Activated CD4-positive, alpha-beta T cell treated with anti-CD3 and anti-CD28 coated beads, Interleukin-2, Interleukin-6, amounts not matched to agents 100 ng/mL and 50 ng/mL, durations not matched to agents 16 hours and 8 hours (primary cell): ENCODE data around the gene FKBP3.
"Not testable (repeated sequence)": the region's sequence is repeated elsewhere in the genome, so short reads cannot be mapped to it uniquely, and the experiment has no call there.

Experiments used
- DNase-seq: peaks from one replicate; pipeline ENCODE4 v3.0.0-alpha.2; 2020

Gene FKBP3

GRCh38 chr14:45134051-45134958, at the start of gene FKBP3:
TSS of gene FKBP3 (minus strand) at chr14:45134481. CDS start at chr14:45134456, 25 bp downstream.
- peak; percentile 98 for DNase-seq

- no peak for DNase-seq
Measured at GRCh38 chr14:45181806-45182205, 47.5 kb upstream of the FKBP3 start.

DNA sequence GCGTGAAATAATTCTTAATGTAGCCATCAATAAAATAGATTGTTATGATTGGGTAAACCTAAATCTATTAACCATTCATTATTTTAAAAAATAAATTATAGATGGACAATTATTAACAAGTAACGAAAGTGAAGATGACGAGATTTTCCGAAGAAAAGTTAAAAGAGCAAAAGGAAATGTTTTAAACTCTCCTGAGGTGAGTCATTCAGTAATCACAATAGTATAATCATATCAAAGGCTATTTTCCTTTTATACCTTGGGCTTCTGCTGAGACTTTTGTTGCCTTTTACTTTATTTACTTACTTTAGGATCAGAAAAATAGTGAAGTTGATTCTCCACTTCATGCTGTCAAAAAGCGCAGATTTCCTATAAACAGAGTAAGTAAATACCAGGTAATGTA, 47.0 kb upstream of the FKBP3 start:
- no peak for DNase-seq

DNA sequence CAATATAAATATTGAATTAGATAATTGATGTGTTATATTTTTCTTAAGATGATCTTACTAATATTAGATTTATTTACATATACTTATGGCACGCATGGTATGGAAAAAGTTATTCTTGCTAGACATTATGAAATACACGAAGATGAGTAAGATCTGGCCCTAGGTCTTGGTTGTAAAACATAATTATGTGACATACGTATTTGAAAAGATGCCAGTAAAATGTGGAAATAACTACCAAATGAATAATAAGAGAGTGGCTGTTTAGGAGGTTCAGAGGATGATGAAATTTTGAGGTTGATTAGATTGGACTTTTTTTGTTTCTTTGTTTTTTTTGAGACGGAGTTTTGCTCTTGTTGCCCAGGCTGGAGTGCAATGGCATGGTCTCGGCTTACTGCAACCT, 42.8 kb upstream of the FKBP3 start:
- DNase-seq = no peak

DNA sequence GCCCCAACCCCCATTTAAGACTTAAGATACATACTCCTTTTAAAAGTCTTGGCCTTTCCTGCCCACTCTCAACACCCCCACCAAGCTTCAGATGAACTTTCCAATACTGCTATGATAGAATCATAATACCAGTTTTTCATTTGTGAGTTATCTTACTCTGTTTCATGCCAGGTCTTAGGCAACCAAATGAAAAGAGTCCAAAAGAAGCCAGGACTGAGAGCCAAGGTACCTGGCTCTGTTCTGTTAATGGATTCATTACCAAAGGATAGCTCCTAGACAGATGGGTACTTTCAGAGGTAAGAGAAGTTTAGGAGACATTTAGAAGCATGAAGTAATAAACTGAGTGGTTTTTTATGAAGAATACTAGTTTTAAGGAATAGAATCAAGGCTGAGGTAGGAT, 35.6 kb upstream of the FKBP3 start:
- no peak for DNase-seq

DNA sequence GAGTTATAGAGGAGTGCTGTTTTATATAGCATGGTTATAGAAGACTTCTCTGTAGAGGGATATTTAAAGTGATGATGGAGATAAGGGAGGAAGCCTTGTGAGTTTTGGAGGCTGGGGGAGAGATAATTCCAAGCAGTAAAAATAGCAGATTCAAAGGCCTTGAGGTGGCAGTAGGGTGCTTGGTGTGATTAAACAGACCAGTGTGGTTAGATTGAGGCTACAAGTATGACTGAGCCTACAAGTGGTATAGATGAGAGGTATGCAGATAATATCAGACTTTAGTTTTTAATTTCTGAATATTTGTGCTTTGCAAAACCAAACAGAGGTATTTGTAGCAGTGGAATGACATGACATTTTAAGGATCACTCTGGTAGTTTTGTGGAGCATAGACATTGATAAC, 21.8 kb upstream of the FKBP3 start:
- DNase-seq = peak; percentile 62

GRCh38 chr14:45150386-45150890, 16.2 kb upstream of the FKBP3 start:
- no peak for DNase-seq

GRCh38 chr14:45149602-45150001, 15.3 kb upstream of the FKBP3 start:
- no peak for DNase-seq

GRCh38 chr14:45145214-45145613, 10.9 kb upstream of the FKBP3 start:
- no peak for DNase-seq

- no peak for DNase-seq
Measured at GRCh38 chr14:45144658-45145057, 10.4 kb upstream of the FKBP3 start.

GRCh38 chr14:45142083-45142482, 7.8 kb upstream of the FKBP3 start:
- not testable (repeated sequence) for DNase-seq

- no peak for DNase-seq
Measured at GRCh38 chr14:45140661-45141187, 6.4 kb upstream of the FKBP3 start.

DNA sequence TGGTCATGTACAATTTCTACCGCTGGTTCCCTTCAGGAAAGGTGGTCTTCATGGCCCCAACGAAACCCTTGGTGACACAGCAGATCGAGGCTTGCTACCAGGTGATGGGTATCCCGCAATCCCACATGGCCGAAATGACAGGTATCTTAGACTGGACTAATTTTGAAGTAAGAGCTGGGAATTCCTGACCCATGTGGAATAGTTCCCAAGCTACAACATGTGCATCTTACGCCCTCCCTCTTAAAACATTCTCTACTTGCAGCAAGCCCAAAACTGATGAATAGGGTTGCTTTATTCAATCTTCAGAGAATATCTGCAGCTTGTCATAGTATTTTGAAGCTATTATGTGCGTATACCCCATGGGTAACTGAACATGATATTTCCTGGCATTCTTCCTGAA, 2.1 kb upstream of the FKBP3 start:
- no peak for DNase-seq

- DNase-seq = peak; percentile 95
Measured at GRCh38 chr14:45135659-45136395, 1.5 kb upstream of the FKBP3 start, which contains the start of gene FANCM. TSS of gene FANCM (plus strand) at chr14:45135930. CDS start at chr14:45136032, 102 bp downstream.

DNA sequence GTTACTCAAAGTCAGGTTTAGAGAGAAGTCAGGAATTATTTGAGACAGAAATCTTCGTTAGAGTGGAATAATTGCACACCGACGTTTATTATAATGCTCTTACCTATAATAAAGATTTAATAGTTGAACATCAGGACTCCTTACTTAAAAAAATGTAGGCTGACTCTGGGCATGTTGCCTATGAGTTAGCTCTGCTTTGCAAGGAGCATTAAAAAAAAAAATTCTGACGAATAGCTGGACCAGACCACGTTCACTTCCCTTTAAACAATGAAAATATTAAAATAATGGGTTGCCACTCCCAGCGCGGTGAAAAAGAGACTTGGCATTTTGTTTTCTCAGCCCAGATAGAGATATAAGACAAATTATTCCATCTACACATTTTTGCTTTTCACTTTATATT, 875 bp upstream of the FKBP3 start:
- DNase-seq = no peak

DNA sequence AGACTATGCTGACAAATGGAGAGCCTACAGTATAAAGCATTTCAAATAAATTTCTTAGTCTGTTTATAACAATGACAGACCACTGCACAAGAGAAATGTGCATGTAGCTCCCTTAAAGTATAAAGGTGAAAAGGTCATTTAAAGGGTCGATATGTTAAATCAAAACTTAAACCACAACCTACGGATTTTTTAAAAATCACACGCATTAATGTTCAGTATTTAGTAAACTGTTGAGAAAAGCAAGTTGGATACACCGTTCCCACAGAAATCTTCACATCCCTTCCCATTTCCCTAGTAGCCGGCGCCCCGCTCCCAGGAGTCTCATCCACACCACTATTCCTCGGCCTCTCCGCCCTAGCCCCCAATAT, 614 bp downstream of the FKBP3 start:
- DNase-seq = no peak

DNA sequence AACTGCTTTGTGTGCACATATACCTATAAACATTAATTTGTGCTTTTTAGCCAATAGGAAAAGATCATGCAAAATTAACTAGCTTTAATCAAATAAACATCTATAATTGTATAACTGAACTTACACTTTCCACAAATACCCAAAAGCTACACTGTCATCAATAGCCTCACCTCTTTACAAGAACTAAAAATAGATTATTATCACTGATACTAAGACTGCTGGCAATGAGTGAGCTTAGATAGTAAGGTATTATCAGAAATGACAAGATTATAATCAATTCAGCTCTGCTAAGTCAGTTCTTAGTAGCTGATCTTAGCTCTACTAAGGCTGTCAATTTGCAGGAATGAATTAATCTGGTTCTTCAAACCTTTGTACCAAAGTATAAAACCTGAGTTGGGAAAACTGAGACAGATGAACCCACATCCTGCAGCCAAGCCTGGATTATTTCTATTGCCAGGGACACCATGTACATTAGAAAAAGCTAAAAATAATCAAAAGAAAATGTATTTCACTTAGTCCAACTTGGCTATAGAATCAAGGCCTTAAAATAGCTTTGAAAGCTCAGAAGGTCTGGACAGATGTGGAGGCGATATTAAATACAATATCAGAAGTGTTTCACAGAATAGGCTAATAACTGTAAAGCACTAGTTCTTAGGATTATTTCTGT, 5.2 kb downstream of the FKBP3 start:
- DNase-seq = no peak

- no peak for DNase-seq
Measured at GRCh38 chr14:45125754-45126153, 8.5 kb downstream of the FKBP3 start.

- DNase-seq = no peak
Measured at GRCh38 chr14:45123271-45123670, 11.0 kb downstream of the FKBP3 start.

DNA sequence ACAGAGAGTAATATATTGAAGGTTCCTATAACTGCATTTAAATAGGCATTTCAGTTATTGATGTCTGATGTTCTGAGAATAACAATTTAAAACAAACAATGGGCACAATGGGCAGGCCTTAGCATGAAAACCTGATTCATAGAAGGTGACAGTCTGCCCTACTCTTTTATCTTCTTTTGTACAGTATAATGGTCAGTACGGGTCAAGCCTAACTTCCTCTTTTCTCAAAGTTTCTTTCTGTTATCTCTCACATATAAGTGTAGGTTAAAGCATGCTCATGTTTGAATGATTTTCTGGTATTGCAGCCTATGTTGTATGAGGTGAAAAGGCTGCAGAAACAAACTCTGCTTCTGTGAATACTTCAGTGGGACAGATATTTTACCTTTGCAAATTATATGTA, 14.2 kb downstream of the FKBP3 start:
- DNase-seq = no peak

GRCh38 chr14:45118594-45118993, 15.7 kb downstream of the FKBP3 start:
- no peak for DNase-seq

DNA sequence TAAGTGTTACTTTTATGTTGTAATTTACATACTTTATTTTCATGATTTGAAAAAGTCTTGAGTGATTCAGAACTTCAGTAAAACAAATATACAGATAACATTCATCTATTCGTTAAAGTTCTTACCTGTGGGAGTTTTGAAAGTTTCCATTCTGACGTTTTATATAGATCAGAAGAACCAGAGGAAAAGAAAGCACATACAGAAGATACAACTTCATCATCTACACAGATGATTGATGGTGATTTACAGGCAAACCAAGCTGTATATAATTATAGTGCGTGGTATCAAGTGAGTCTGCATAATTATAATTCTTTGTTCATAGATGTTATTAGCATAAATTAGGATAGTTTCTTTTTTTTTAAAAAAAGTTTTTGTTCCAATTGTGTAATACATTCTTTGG, 20.0 kb downstream of the FKBP3 start:
- no peak for DNase-seq
